Subcutaneous abdominal adipose tissue (tissue), 5 donors: Measurements from ENCODE around the gene ADAMTSL5.
"Not testable (repeated sequence)": the region's sequence is repeated elsewhere in the genome, so short reads cannot be mapped to it uniquely, and the experiment has no call there.

Experiments used
- H3K27ac ChIP-seq: one replicate; pipeline ENCODE4 v1.7.0; 2013; ENCODE audit warnings: low read depth, mild to moderate bottlenecking, inconsistent platforms, low read length, moderate library complexity
- H3K27me3 ChIP-seq, 5 donors: one replicate each; pipeline ENCODE4 v1.7.0; 2013; ENCODE audit warnings: low read length in 5 of 5, inconsistent platforms in 1 of 5; ENCODE audit not compliant: control insufficient read depth in 5 of 5, insufficient read depth in 4 of 5
- H3K36me3 ChIP-seq, 5 donors: one replicate each; pipeline ENCODE4 v1.7.0; 2013; ENCODE audit warnings: low read length in 5 of 5; ENCODE audit not compliant: control insufficient read depth in 5 of 5, insufficient read depth in 5 of 5
- H3K4me1 ChIP-seq, 5 donors: one replicate each; pipeline ENCODE4 v1.7.0; 2013; ENCODE audit warnings: low read length in 5 of 5, mild to moderate bottlenecking in 3 of 5, moderate library complexity in 1 of 5; ENCODE audit not compliant: control insufficient read depth in 5 of 5, insufficient read depth in 5 of 5
- H3K4me3 ChIP-seq, 5 donors: one replicate each; pipeline ENCODE4 v1.7.0; 2013; ENCODE audit warnings: low read length in 5 of 5, low read depth in 1 of 5
- H3K9ac ChIP-seq, 5 donors: one replicate each; pipeline ENCODE4 v1.7.0; 2013; ENCODE audit warnings: low read length in 5 of 5, mild to moderate bottlenecking in 4 of 5, moderate library complexity in 3 of 5
- H3K9me3 ChIP-seq, 5 donors: one replicate each; pipeline ENCODE4 v1.7.0; 2013; ENCODE audit warnings: low read length in 5 of 5; ENCODE audit not compliant: control insufficient read depth in 5 of 5
- donor health status: healthy.
- donor health status: healthy.
- donor health status: healthy.
- donor health status: healthy.
- donor health status: healthy.

ADAMTSL5 gene

DNA sequence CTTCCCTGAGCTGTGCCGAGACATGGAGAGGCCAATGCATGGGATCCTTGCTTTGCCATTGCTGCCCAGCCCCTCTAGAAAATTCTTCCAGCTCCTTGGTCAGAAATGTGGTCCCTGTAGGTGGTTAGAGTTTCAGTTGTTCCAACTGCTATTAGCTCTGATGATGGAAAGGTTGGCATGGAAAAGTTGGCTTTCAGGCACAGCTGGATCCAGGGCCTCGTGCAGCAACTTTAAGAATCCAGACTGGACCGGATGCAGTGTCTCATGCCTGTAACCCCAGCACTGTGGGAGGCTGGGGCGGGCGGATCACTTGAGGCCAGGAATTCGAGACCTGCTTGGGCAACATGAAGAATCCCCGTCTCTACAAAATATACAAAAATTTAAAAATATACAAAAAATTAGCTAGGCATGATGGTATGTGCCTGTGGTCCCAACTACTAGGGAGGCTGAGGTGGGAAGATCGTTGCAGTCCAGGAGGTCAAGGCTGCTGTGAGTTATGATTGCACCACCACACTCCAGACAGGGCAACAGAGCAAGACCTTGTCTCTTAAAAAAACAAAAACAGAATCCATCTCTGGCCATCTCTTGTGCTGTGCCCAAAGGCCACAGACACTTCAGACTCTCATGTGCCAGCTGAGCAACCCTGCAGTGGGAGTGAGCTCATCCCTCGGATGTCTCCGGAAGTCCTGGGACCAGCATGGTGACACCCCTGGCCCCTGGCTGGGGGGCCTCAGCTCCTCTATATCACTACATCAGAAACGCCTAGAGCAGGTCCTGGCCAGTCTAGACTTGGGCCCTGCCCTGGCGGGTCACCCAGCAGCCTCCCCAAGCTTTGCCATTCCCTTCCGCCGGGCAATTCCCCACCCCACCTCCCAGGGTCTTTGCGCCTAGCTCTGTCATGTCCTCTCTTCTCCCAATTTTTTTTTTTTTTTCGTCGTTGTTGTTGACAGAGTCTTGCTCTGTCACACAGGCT is 38.5 kb upstream of the ADAMTSL5 start:
- H3K9ac ChIP-seq, result peak overlapping the region in 1 of 5 donors; percentile 3
- H3K9me3 ChIP-seq, result no peaks in the 10 kb centered on the region
- H3K4me1 ChIP-seq, result peaks cover 0 to under 1% (median 0%) of the 10 kb centered on the region in 5 donors
- peaks cover 0 to 11% (median 1%) of the 10 kb centered on the region in 5 donors for H3K36me3 ChIP-seq
- peaks cover 0 to 6% (median 0%) of the 10 kb centered on the region in 5 donors for H3K27me3 ChIP-seq
- no peak overlapping the region for H3K27ac ChIP-seq
- no peak overlapping the region for H3K4me3 ChIP-seq

DNA sequence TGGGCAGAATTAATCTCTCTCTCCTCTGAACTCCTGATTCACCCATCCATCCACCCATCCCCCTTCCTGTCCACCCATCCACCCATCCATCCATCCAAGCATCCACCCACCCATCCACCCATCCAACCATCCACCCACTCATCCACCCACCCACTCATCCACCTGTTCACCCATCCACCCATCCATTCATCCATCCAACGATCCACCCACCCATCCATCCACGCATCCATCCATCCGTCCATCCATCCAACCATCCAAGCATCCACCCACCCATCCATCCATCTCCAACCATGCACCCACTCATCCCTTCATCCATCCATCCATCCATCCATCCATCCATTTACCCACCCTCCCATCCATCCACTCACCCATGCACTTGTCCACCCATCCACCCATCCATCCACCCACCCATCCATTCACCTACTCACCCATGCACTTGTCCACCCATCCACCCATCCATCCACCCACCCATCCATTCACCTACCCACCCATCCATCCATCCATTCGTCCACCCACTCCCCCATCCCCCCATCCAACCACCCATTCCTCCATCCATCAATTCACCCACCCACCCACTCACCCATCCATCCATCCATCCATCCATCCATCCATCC is 36.6 kb upstream of the ADAMTSL5 start:
- H3K36me3 ChIP-seq, result peaks cover 0 to 3% (median 0%) of the 10 kb centered on the region in 5 donors
- peaks cover 0 to 9% (median 3%) of the 10 kb centered on the region in 5 donors for H3K27me3 ChIP-seq
- H3K4me1 ChIP-seq, result peaks cover 0 to 4% (median 2%) of the 10 kb centered on the region in 5 donors
- H3K9me3 ChIP-seq, result no peaks in the 10 kb centered on the region
- H3K27ac ChIP-seq, result no peak overlapping the region
- no peak overlapping the region for H3K9ac ChIP-seq
- no peak overlapping the region for H3K4me3 ChIP-seq

DNA sequence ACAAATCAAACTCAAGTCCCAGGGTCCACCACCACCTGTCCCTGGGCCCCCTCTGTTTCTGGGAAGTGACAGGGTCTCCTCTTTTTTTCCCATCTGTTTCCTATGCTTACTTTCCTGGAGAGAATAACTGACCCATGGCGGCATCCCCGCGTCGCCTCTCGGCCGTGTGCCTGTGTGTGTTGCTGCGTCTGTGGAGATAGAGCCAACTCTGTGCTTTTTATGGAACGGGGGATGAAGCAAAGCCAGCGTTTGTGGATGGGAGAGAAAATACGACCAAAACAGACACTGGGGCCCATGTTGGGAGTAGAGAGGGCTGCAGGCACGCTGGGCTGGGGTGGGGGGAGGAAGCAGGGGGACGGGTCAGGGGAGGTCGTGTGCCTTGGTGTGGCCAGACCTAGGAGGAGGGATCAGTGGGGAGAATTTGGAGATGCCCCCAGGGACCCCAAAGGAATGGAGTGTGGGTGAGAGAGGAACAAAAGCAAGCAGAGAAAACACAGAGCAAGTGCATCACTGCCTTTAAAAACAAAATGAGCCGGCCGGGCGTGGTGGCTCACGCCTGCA is 27.6 kb upstream of the ADAMTSL5 start:
- Histone ChIP-seq H3K4me3 (no peak overlapping the region), H3K27me3 (peaks cover 4 to 16% (median 10%) of the 10 kb centered on the region in 5 donors)

DNA sequence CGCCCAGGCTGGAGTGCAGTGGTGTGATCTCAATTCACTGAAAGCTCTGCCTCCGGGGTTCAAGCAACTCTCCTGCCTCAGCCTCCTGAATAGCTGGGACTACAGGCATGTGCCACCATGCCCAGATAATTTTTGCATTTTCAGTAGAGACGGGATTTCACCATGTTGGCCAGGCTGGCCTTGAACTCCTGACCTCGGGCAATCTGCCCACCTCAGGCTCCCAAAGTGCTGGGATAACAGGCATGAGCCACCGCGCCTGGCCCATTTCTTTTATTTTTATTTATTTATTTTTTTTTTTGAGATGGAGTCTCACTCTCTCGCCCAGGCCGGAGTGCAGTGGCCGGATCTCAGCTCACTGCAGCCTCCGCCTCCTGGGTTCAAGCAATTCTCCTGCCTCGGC is 26.9 kb upstream of the ADAMTSL5 start:
- H3K4me3 ChIP-seq, H3K9ac ChIP-seq, H3K9me3 ChIP-seq, H3K36me3 ChIP-seq, H3K27ac ChIP-seq: not testable (repeated sequence)
- Histone ChIP-seq H3K27me3 (peaks cover 4 to 19% (median 16%) of the 10 kb centered on the region in 5 donors), H3K4me1 (peaks cover 2 to 11% (median 4%) of the 10 kb centered on the region in 5 donors)

More for the DNA sequence above, 27.6 kb upstream of the ADAMTSL5 start:
- peaks cover 0 to 3% (median 0%) of the 10 kb centered on the region in 5 donors for H3K9me3 ChIP-seq
- no peak overlapping the region for H3K27ac ChIP-seq
- no peak overlapping the region for H3K9ac ChIP-seq
- no peaks in the 10 kb centered on the region for H3K36me3 ChIP-seq
- H3K4me1 ChIP-seq, result peaks cover 2 to 11% (median 4%) of the 10 kb centered on the region in 5 donors

DNA sequence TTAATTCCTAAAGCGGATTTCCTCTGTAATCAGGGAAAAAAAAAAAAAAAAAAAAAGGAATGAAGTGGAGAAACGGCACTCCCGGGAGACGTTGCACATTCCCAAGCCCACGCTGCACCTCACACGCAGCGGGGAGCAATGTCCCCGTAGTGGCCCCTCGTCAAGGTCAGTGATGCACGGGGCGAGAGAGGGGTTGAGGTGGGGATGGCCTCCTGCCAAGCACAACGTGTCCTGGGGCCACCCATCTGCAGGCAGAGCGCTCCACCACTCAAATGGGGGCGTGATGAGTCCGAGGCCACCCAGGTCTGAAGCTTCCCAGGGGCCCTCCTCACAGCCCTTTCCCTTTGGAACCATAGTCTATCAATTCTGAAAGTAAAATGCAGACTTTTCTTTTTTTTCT is 26.2 kb upstream of the ADAMTSL5 start:
- no peak overlapping the region for H3K27ac ChIP-seq
- H3K9ac ChIP-seq, result no peak overlapping the region
- peaks cover 0 to 3% (median 0%) of the 10 kb centered on the region in 5 donors for H3K9me3 ChIP-seq
- peaks cover 2 to 11% (median 4%) of the 10 kb centered on the region in 5 donors for H3K4me1 ChIP-seq
- no peaks in the 10 kb centered on the region for H3K36me3 ChIP-seq
- H3K4me3 ChIP-seq, result no peak overlapping the region
- peaks cover 2 to 19% (median 17%) of the 10 kb centered on the region in 5 donors for H3K27me3 ChIP-seq

DNA sequence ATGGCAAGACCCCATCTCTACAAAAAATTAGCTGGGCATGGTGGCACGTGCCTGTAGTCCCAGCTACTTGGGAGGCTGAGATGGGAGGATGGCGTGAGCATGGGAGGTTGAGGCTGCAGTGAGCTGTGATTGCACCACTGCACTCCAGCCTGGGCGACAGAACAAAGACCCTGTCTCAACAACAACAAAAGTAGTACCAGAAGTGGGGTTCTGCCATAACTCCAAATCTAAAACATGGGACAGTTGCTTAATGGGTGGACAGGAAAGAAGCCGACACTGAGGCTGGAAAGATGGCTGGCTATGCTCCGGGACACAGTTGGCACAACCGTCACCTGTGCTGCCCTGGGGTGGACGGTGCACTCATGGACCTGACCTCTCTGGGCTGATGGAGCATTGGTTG is 22.9 kb upstream of the ADAMTSL5 start:
- H3K27ac ChIP-seq, H3K9me3 ChIP-seq, H3K4me3 ChIP-seq, H3K9ac ChIP-seq, H3K36me3 ChIP-seq: not testable (repeated sequence)
- Histone ChIP-seq H3K27me3 (peaks cover 11 to 25% (median 23%) of the 10 kb centered on the region in 5 donors), H3K4me1 (peaks cover 0 to 10% (median 3%) of the 10 kb centered on the region in 5 donors)

DNA sequence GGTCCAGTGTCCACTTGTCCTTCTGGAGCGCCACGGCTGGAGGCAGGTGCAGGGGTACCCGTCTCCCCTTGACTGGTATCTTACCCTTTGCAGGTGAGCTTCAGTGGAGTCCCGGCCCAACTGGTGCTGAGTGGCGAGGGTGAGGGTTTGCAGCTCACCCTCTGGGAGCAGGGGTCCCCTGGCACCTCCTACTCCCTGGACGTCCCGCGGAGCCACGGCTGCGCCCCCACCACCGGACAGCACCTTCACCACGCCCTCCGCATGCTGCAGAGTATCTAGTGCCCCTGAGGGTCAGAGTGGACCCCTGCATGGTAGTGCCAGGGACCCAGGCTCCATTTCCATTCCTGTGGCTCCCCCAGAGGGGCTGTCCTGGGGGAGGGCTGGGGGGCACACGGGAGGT is 22.2 kb upstream of the ADAMTSL5 start:
- H3K4me3 ChIP-seq, result no peak overlapping the region
- no peaks in the 10 kb centered on the region for H3K36me3 ChIP-seq
- peaks cover 0 to 3% (median 0%) of the 10 kb centered on the region in 5 donors for H3K9me3 ChIP-seq
- H3K4me1 ChIP-seq, result peaks cover 0 to 5% (median 0%) of the 10 kb centered on the region in 5 donors
- no peak overlapping the region for H3K27ac ChIP-seq
- peaks cover 11 to 27% (median 22%) of the 10 kb centered on the region in 5 donors for H3K27me3 ChIP-seq
- no peak overlapping the region for H3K9ac ChIP-seq

DNA sequence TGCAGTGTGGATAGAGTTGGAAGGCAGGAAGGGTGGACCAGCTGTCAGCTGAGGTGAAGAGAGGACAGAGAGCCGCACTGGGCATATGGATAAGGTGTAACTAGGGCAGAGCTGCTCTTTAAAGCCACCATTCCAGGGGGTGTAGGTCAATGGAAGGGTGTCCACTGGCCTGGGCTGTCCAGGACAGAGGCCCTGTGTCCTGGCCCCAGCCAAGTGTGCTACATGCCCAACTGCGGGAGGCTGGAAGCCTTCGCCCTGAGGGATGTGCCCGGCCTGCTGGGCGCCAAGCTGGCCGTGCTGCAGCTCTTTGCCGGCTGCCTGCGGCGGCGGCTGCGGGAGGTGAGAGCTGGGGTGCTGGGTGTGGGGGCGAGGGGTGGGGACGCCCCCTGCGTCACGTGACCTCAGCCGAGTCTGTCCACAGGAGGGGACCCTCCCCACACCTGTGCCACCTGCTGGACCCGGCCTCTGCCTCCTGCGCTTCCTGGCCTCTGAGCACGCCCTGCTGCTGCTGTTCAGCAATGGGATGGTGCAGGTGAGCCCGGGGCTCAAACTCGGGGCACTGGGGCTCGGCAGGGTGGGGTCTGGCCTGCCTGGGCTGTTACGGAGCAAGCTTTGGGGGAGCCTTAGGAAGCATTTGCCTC is 20.8 kb upstream of the ADAMTSL5 start:
- Histone ChIP-seq H3K9ac (no peak overlapping the region), H3K4me3 (no peak overlapping the region), H3K27ac (no peak overlapping the region), H3K9me3 (peaks cover 0 to 3% (median 0%) of the 10 kb centered on the region in 5 donors), H3K4me1 (peaks cover 0 to under 1% (median 0%) of the 10 kb centered on the region in 5 donors), H3K27me3 (peaks cover 14 to 36% (median 23%) of the 10 kb centered on the region in 5 donors), H3K36me3 (no peaks in the 10 kb centered on the region)

DNA sequence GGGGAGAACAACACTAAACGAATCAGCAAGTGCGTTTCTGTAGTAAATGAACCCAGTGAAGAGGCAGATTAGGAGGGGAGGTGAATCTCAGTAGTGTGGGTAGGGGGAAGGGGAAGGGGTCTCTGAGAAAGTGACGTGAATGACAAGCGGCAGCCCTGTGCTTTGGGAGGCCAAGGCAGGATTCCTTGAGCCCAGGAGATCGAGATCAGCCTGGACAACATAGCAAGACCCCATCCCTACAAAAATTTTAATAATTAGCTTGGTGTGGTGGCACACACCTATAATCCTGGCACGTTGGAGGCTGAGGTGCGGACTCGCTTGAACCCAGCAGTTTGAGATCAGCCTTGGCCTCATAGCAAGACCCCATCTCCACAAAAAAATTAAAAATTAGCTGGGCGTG is 19.2 kb upstream of the ADAMTSL5 start:
- Histone ChIP-seq H3K27ac (no peak overlapping the region), H3K27me3 (peaks cover 18 to 38% (median 24%) of the 10 kb centered on the region in 5 donors), H3K4me3 (no peak overlapping the region), H3K4me1 (no peaks in the 10 kb centered on the region), H3K36me3 (no peaks in the 10 kb centered on the region), H3K9ac (no peak overlapping the region), H3K9me3 (peaks cover 0 to 3% (median 0%) of the 10 kb centered on the region in 5 donors)
